Measurements from ENCODE around the gene MAST2.

Gene MAST2

DNA sequence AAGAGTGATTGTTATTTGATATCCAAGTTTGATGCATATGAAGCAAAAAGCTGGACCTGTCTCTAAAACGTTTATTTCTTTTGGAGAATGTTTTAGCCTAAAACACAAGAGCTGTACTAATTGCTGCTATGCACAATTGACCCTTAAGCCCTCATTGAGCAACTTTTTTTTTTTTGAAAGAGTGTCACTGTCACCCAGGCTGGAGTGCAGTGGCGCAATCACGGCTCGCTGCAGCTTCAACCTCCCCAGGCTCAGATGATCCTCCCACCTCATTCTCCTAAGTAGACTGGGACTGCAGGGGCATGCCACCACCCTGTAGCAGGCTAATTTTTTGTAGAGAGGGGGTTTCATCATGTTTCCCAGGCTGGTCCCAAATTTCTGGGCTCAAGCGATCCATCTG, 199.9 kb downstream of the MAST2 start:
- no peak for TF ChIP-seq EZH2 (IDR thresholded peaks at IDR 0.05; ENCODE audit: borderline replicate concordance, low read length)
- TF ChIP-seq, protein P1, sequence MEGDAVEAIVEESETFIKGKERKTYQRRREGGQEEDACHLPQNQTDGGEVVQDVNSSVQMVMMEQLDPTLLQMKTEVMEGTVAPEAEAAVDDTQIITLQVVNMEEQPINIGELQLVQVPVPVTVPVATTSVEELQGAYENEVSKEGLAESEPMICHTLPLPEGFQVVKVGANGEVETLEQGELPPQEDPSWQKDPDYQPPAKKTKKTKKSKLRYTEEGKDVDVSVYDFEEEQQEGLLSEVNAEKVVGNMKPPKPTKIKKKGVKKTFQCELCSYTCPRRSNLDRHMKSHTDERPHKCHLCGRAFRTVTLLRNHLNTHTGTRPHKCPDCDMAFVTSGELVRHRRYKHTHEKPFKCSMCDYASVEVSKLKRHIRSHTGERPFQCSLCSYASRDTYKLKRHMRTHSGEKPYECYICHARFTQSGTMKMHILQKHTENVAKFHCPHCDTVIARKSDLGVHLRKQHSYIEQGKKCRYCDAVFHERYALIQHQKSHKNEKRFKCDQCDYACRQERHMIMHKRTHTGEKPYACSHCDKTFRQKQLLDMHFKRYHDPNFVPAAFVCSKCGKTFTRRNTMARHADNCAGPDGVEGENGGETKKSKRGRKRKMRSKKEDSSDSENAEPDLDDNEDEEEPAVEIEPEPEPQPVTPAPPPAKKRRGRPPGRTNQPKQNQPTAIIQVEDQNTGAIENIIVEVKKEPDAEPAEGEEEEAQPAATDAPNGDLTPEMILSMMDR (IDR thresholded peaks at IDR 0.05; ENCODE audit: low read length) = no peak
- H3F3A ChIP-seq (ENCODE audit: insufficient read depth, low read length) = no peaks in the 10 kb centered on the region
- no peak overlapping the region for H3K9ac ChIP-seq (ENCODE audit: low read length)
- H3K4me1 ChIP-seq (ENCODE audit: insufficient read depth, low read length, severe bottlenecking) = no peaks in the 10 kb centered on the region
- H3K79me2 ChIP-seq (ENCODE audit: insufficient read depth, low read length) = no peaks in the 10 kb centered on the region
- H3K27ac ChIP-seq (ENCODE audit: low read depth, low read length, poor library complexity, severe bottlenecking) = no peak overlapping the region
- H3K9me2 ChIP-seq (ENCODE audit: low read depth, low read length) = no peaks in the 10 kb centered on the region
- H4K20me1 ChIP-seq (ENCODE audit: insufficient read depth, low read length) = no peaks in the 10 kb centered on the region
- no peak overlapping the region for H3K4me3 ChIP-seq (ENCODE audit: low read depth, low read length, poor library complexity, severe bottlenecking)
- no peak overlapping the region for H2AFZ ChIP-seq (ENCODE audit: low read length)
- H3K36me3 ChIP-seq (ENCODE audit: insufficient read depth, low read length) = peaks cover 42% of the 10 kb centered on the region
- H3K9me3 ChIP-seq (ENCODE audit: low read length) = no peaks in the 10 kb centered on the region
- no peaks in the 10 kb centered on the region for H3K27me3 ChIP-seq (ENCODE audit: insufficient read depth, low read length)
- H3K4me2 ChIP-seq (ENCODE audit: low read length) = no peak overlapping the region

DNA sequence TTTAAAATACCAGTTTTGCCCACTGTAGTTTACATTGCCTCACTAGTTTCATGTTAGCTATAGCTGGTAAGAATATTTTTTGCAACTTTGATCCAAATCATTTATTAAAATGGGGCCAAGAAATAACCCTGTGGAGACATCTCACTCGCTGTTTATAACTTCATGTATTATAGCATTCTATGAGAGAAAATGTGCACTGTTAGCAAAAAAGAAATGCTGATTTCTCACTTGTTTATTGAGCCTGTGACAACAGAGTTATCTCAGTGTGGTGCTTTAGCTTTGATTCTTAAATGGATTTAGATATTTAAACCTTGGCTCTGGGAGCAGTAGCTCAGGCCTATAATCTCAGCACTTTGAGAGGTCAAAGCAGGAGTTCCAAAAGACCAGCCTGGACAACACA, 201.1 kb downstream of the MAST2 start:
- H3K4me3 ChIP-seq (ENCODE audit: low read depth, low read length, poor library complexity, severe bottlenecking) = no peak overlapping the region
- H3K9me3 ChIP-seq (ENCODE audit: low read length) = no peaks in the 10 kb centered on the region
- no peaks in the 10 kb centered on the region for H3K27me3 ChIP-seq (ENCODE audit: insufficient read depth, low read length)
- TF ChIP-seq, protein P1 (IDR thresholded peaks at IDR 0.05; ENCODE audit: low read length) = no peak
- TF ChIP-seq EZH2 (IDR thresholded peaks at IDR 0.05; ENCODE audit: borderline replicate concordance, low read length) = no peak
- H3K36me3 ChIP-seq (ENCODE audit: insufficient read depth, low read length) = peaks cover 48% of the 10 kb centered on the region
- no peaks in the 10 kb centered on the region for H3K4me1 ChIP-seq (ENCODE audit: insufficient read depth, low read length, severe bottlenecking)
- no peak overlapping the region for H3K27ac ChIP-seq (ENCODE audit: low read depth, low read length, poor library complexity, severe bottlenecking)
- no peaks in the 10 kb centered on the region for H3F3A ChIP-seq (ENCODE audit: insufficient read depth, low read length)
- no peak overlapping the region for H3K4me2 ChIP-seq (ENCODE audit: low read length)
- H2AFZ ChIP-seq (ENCODE audit: low read length) = no peak overlapping the region
- no peaks in the 10 kb centered on the region for H4K20me1 ChIP-seq (ENCODE audit: insufficient read depth, low read length)
- no peaks in the 10 kb centered on the region for H3K9me2 ChIP-seq (ENCODE audit: low read depth, low read length)
- no peak overlapping the region for H3K9ac ChIP-seq (ENCODE audit: low read length)
- H3K79me2 ChIP-seq (ENCODE audit: insufficient read depth, low read length) = no peaks in the 10 kb centered on the region

DNA sequence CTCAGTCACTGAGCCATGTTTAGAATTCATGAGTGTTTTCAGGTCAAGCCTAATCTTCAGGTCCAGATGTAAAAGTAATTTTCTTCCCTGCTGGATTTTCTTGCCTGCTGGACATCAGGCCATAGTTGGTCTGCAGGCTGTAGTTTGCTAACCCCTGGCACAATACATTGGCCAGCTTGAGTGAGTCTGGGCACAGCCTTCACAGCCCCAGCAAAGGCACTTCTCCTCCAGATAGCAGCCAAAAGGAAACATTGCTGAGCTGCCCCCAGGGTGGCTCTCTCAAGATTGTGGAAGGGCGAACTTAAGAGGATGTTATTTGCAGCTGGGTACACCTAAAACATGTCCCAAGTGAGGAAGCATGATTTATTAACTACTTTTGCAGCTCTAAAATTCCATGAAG, 202.2 kb downstream of the MAST2 start:
- TF ChIP-seq EZH2 (IDR thresholded peaks at IDR 0.05; ENCODE audit: borderline replicate concordance, low read length) = no peak
- TF ChIP-seq, protein P1 (IDR thresholded peaks at IDR 0.05; ENCODE audit: low read length) = no peak
- Histone ChIP-seq H3K9me3 (ENCODE audit: low read length) (no peaks in the 10 kb centered on the region), H3K27me3 (ENCODE audit: insufficient read depth, low read length) (no peaks in the 10 kb centered on the region), H3K9ac (ENCODE audit: low read length) (no peak overlapping the region), H3K27ac (ENCODE audit: low read depth, low read length, poor library complexity, severe bottlenecking) (no peak overlapping the region), H3F3A (ENCODE audit: insufficient read depth, low read length) (no peaks in the 10 kb centered on the region), H4K20me1 (ENCODE audit: insufficient read depth, low read length) (no peaks in the 10 kb centered on the region), H3K4me1 (ENCODE audit: insufficient read depth, low read length, severe bottlenecking) (no peaks in the 10 kb centered on the region), H2AFZ (ENCODE audit: low read length) (no peak overlapping the region), H3K4me3 (ENCODE audit: low read depth, low read length, poor library complexity, severe bottlenecking) (no peak overlapping the region), H3K4me2 (ENCODE audit: low read length) (no peak overlapping the region), H3K9me2 (ENCODE audit: low read depth, low read length) (no peaks in the 10 kb centered on the region), H3K79me2 (ENCODE audit: insufficient read depth, low read length) (no peaks in the 10 kb centered on the region), H3K36me3 (ENCODE audit: insufficient read depth, low read length) (peaks cover 59% of the 10 kb centered on the region)

Measured in OCI-LY1 (cell line).